Peyer's patch (tissue), 4 donors: ENCODE data around the gene PCDHGB5. TPM values are rescaled to one million over a fixed set of nuclear protein-coding genes. Genes with fewer than 3 reads are reported as not detected.

Experiments used
- DNase-seq, 3 donors: peaks; one replicate each; pipeline ENCODE4 v3.0.0-alpha.2; 2017 to 2019
- H3K27ac ChIP-seq, 4 donors: fragments of 200-600 bp; sonication (generic); one replicate each; pipeline ENCODE4 v1.5.1; 2016 to 2019
- H3K27me3 ChIP-seq, 2 donors: fragments of 200-600 bp; sonication (generic); one replicate each; pipeline ENCODE4 v1.5.1; 2019
- H3K36me3 ChIP-seq, 3 donors: fragments of 200-600 bp; sonication (generic); one replicate each; pipeline ENCODE4 v1.5.1; 2016 to 2019
- H3K4me1 ChIP-seq, 4 donors: fragments of 200-600 bp; sonication (generic); one replicate each; pipeline ENCODE4 v1.5.1; 2016 to 2019
- H3K4me3 ChIP-seq, 4 donors: fragments of 200-600 bp; sonication (generic); 1 replicate in 3 of 4; 2 replicates in 1 of 4; pipeline ENCODE4 v1.5.1; 2016 to 2019; ENCODE audit warnings: mild to moderate bottlenecking in 1 of 4
- H3K9me3 ChIP-seq, 4 donors: fragments of 200-600 bp; sonication (generic); one replicate each; pipeline ENCODE4 v1.5.1; 2016 to 2019; ENCODE audit warnings: mild to moderate bottlenecking in 1 of 4
- POLR2A ChIP-seq, 2 donors: fragments of 450-650 bp; IDR thresholded peaks; one replicate each; pipeline ENCODE4 v1.5.1; 2017; ENCODE audit warnings: antibody characterized with exemption in 2 of 2, mild to moderate bottlenecking in 2 of 2, moderate library complexity in 2 of 2
- total RNA-seq, 4 donors: library from RNA; depleted of rRNA; stranded (reverse); fragments of >200 nt; gene quantifications; one replicate each; pipeline ENCODE4 v1.1.0, GENCODE V29; 2016
- TF ChIP-seq, protein P1 (sequence below), 6 experiments: fragments of 450-650 bp in 4 of 6; fragments of 200-600 bp in 2 of 6; sonication (generic) in 1 of 6; IDR thresholded peaks; one replicate each; pipeline ENCODE4 v1.5.1; 2017 to 2019; ENCODE audit warnings: antibody characterized with exemption in 6 of 6, mild to moderate bottlenecking in 3 of 6, moderate library complexity in 1 of 6

Gene PCDHGB5
- total RNA-seq, 4 donors from 2014 or later: 2.3 to 9.1 (median 2.9) TPM

DNA sequence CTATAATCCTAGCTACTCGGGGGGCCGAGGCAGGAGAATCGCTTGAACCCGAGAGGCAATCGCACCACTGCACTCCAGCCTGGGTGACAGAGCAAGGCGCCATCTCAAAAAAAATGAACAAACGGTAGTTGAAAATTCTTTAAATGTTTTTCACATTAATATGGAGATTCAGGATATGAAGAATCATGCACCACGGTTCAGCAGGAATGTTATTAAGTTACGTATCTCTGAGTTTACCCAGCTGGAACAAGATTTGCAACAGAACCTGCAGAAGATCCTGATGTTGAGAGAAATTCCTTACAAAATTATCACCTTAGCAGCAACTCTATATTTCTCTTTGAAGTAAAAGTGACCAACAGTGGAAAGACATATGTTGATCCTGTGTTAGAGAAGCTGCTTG is 42.6 kb downstream of the PCDHGB5 start:
- peaks cover 0 to 37% (median 0%) of the 10 kb centered on the region in 4 donors for H3K9me3 ChIP-seq

DNA sequence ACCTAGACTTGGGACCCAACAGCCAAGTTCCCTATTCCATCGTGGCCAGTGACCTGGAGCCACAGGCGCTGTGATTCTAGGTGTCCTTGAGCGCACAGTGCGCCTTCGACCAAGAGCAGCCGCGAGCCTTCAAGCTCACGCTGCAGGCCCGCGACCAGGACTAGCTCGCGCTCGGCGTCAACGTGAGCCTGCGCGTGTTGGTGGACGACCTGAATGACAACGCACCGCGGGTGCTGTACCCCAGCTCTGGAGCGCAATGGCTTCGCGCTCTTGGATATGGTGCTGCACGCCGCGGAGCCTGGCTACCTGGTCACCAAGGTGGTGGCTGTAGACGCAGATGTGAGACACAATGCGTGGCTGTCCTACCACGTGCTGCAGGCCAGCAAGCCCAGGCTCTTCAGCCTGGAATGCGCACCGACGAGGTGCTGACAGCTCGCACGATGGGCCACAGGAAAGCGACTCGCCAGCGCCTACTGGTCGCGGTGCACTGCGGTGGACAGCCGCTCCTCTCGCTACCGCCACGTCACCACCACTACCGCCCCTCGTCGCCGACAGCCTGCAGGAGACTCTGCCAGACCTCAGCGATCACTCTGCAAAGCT is 43.9 kb downstream of the PCDHGB5 start:
- Histone ChIP-seq H3K27ac (no peak overlapping the region), H3K27me3 (no peaks in the 10 kb centered on the region), H3K4me3 (no peak overlapping the region), H3K4me1 (no peaks in the 10 kb centered on the region), H3K9me3 (peaks cover 0 to 34% (median 0%) of the 10 kb centered on the region in 4 donors), H3K36me3 (no peaks in the 10 kb centered on the region)
- TF ChIP-seq, protein P1, sequence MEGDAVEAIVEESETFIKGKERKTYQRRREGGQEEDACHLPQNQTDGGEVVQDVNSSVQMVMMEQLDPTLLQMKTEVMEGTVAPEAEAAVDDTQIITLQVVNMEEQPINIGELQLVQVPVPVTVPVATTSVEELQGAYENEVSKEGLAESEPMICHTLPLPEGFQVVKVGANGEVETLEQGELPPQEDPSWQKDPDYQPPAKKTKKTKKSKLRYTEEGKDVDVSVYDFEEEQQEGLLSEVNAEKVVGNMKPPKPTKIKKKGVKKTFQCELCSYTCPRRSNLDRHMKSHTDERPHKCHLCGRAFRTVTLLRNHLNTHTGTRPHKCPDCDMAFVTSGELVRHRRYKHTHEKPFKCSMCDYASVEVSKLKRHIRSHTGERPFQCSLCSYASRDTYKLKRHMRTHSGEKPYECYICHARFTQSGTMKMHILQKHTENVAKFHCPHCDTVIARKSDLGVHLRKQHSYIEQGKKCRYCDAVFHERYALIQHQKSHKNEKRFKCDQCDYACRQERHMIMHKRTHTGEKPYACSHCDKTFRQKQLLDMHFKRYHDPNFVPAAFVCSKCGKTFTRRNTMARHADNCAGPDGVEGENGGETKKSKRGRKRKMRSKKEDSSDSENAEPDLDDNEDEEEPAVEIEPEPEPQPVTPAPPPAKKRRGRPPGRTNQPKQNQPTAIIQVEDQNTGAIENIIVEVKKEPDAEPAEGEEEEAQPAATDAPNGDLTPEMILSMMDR (IDR thresholded peaks at IDR 0.05): no peak
- TF ChIP-seq POLR2A (IDR thresholded peaks at IDR 0.05): no peak
- DNase-seq: no peak

More for the DNA sequence above, 42.6 kb downstream of the PCDHGB5 start:
- no peaks in the 10 kb centered on the region for H3K27me3 ChIP-seq
- H3K4me3 ChIP-seq: no peak overlapping the region
- H3K4me1 ChIP-seq: no peaks in the 10 kb centered on the region
- no peaks in the 10 kb centered on the region for H3K36me3 ChIP-seq
- DNase-seq: no peak
- no peak for TF ChIP-seq POLR2A (IDR thresholded peaks at IDR 0.05)
- TF ChIP-seq, protein P1 (IDR thresholded peaks at IDR 0.05): no peak
- no peak overlapping the region for H3K27ac ChIP-seq

Other genes starting within 250 kb of the PCDHGB5 start
- gene PCDHB6, start 247.9 kb upstream of the PCDHGB5 start, total RNA-seq: under 1 TPM in 1 of 4 donors, not detected in 3; 0.54 TPM
- under 1 TPM in 2 of 4 donors, not detected in 2; 0.53 to 0.54 TPM for gene PCDHB7, start 225.3 kb upstream of the PCDHGB5 start, total RNA-seq
- gene PCDHB8, start 220.2 kb upstream of the PCDHGB5 start, total RNA-seq: not detected
- gene PCDHB16, start 215.6 kb upstream of the PCDHGB5 start, total RNA-seq: 1 to 10 TPM in 1 of 4 donors, under 1 TPM in 2, not detected in 1; 0.35 to 5.8 (median 0.40) TPM
- gene PCDHB9, start 210.8 kb upstream of the PCDHGB5 start, total RNA-seq: 1 to 10 TPM in 1 of 4 donors, under 1 TPM in 3; 0.18 to 1.7 (median 0.39) TPM
- under 1 TPM in 3 of 4 donors, not detected in 1; 0.54 to 0.83 (median 0.76) TPM for gene PCDHB10, start 205.6 kb upstream of the PCDHGB5 start, total RNA-seq
- 1 to 10 TPM in 1 of 4 donors, under 1 TPM in 1, not detected in 2; 0.27 to 2.8 TPM for gene PCDHB11, start 198.3 kb upstream of the PCDHGB5 start, total RNA-seq
- 1 to 10 TPM in 1 of 4 donors, under 1 TPM in 3; 0.35 to 4.1 (median 0.88) TPM for gene PCDHB12, start 189.2 kb upstream of the PCDHGB5 start, total RNA-seq
- gene PCDHB13, start 184.0 kb upstream of the PCDHGB5 start, total RNA-seq: under 1 TPM; 0.13 to 0.83 (median 0.32) TPM
- 1 to 10 TPM in 1 of 4 donors, under 1 TPM in 2, not detected in 1; 0.19 to 1.1 (median 0.54) TPM for gene PCDHB14, start 174.6 kb upstream of the PCDHGB5 start, total RNA-seq
- under 1 TPM in 2 of 4 donors, not detected in 2; 0.27 to 0.35 TPM for gene PCDHB15, start 152.6 kb upstream of the PCDHGB5 start, total RNA-seq
- gene SLC25A2, start 93.9 kb upstream of the PCDHGB5 start, total RNA-seq: 1 to 10 TPM; 1.1 to 4.1 (median 2.9) TPM
- gene TAF7, start 77.2 kb upstream of the PCDHGB5 start, total RNA-seq: 10 to 100 TPM; 42.2 to 80.0 (median 47.5) TPM
- 1 to 10 TPM in 1 of 4 donors, not detected in 3; 1.7 TPM for gene PCDHGA1, start 67.4 kb upstream of the PCDHGB5 start, total RNA-seq
- gene PCDHGA2, start 59.2 kb upstream of the PCDHGB5 start, total RNA-seq: 1 to 10 TPM in 2 of 4 donors, under 1 TPM in 1, not detected in 1; 0.57 to 1.7 (median 1.1) TPM
- 1 to 10 TPM in 1 of 4 donors, under 1 TPM in 2, not detected in 1; 0.40 to 1.7 (median 0.76) TPM for gene PCDHGA3, start 54.1 kb upstream of the PCDHGB5 start, total RNA-seq
- under 1 TPM in 3 of 4 donors, not detected in 1; 0.27 to 0.53 (median 0.47) TPM for gene PCDHGB1, start 47.8 kb upstream of the PCDHGB5 start, total RNA-seq
- 1 to 10 TPM in 2 of 4 donors, under 1 TPM in 2; 0.27 to 3.3 (median 0.81) TPM for gene PCDHGA4, start 42.9 kb upstream of the PCDHGB5 start, total RNA-seq
- 1 to 10 TPM; 1.2 to 5.8 (median 1.6) TPM for gene PCDHGB2, start 38.0 kb upstream of the PCDHGB5 start, total RNA-seq
- 10 to 100 TPM in 1 of 4 donors, 1 to 10 TPM in 2, under 1 TPM in 1; 0.94 to 10.7 (median 1.7) TPM for gene PCDHGA5, start 33.8 kb upstream of the PCDHGB5 start, total RNA-seq
- 1 to 10 TPM; 1.6 to 5.0 (median 2.0) TPM for gene PCDHGB3, start 27.7 kb upstream of the PCDHGB5 start, total RNA-seq
- 1 to 10 TPM in 2 of 4 donors, under 1 TPM in 2; 0.70 to 4.1 (median 1.0) TPM for gene PCDHGA6, start 24.1 kb upstream of the PCDHGB5 start, total RNA-seq
- 1 to 10 TPM in 2 of 4 donors, under 1 TPM in 2; 0.35 to 2.5 (median 0.95) TPM for gene PCDHGA7, start 15.2 kb upstream of the PCDHGB5 start, total RNA-seq
- gene PCDHGB4, start 10.2 kb upstream of the PCDHGB5 start, total RNA-seq: 1 to 10 TPM; 1.1 to 3.3 (median 1.9) TPM
- 1 to 10 TPM in 2 of 4 donors, under 1 TPM in 2; 0.35 to 2.5 (median 1.1) TPM for gene PCDHGA8, start 5.3 kb upstream of the PCDHGB5 start, total RNA-seq
- 10 to 100 TPM in 1 of 4 donors, 1 to 10 TPM in 3; 1.9 to 17.3 (median 4.0) TPM for gene PCDHGA9, start 4.8 kb downstream of the PCDHGB5 start, total RNA-seq
- 1 to 10 TPM; 1.1 to 7.4 (median 3.3) TPM for gene PCDHGB6, start 10.1 kb downstream of the PCDHGB5 start, total RNA-seq
- gene PCDHGA10, start 15.0 kb downstream of the PCDHGB5 start, total RNA-seq: 1 to 10 TPM; 3.2 to 7.7 (median 4.2) TPM
- gene PCDHGB7, start 19.7 kb downstream of the PCDHGB5 start, total RNA-seq: 1 to 10 TPM; 4.0 to 5.8 (median 4.3) TPM
- gene PCDHGA11, start 23.1 kb downstream of the PCDHGB5 start, total RNA-seq: 1 to 10 TPM; 1.1 to 5.0 (median 2.4) TPM
- 10 to 100 TPM in 1 of 4 donors, 1 to 10 TPM in 3; 1.4 to 12.4 (median 4.7) TPM for gene PCDHGA12, start 32.6 kb downstream of the PCDHGB5 start, total RNA-seq
- gene PCDHGC3, start 78.0 kb downstream of the PCDHGB5 start, total RNA-seq: 10 to 100 TPM; 10.2 to 29.7 (median 16.7) TPM
- gene PCDHGC4, start 87.1 kb downstream of the PCDHGB5 start, total RNA-seq: 10 to 100 TPM in 1 of 4 donors, 1 to 10 TPM in 3; 1.7 to 11.3 (median 5.3) TPM
- 1 to 10 TPM in 1 of 4 donors, under 1 TPM in 2, not detected in 1; 0.67 to 1.4 (median 0.95) TPM for gene PCDHGC5, start 91.1 kb downstream of the PCDHGB5 start, total RNA-seq
- gene DIAPH1, start 221.1 kb downstream of the PCDHGB5 start, total RNA-seq: 100 to 1,000 TPM in 2 of 4 donors, 10 to 100 TPM in 2; 98.2 to 115 (median 102) TPM
- gene HDAC3, start 238.9 kb downstream of the PCDHGB5 start, total RNA-seq: 10 to 100 TPM; 31.2 to 55.6 (median 47.9) TPM
- 10 to 100 TPM in 3 of 4 donors, 1 to 10 TPM in 1; 8.0 to 13.2 (median 10.6) TPM for gene RELL2, start 239.1 kb downstream of the PCDHGB5 start, total RNA-seq